NCI-H2227 treated with DMSO at 0.1 percent for 48 hours (cell line): ENCODE results near the gene TECPR2.

Experiments used
- DNase-seq: peaks from one replicate; lab custom pipeline; 2025; lab: John Stamatoyannopoulos, UW

TECPR2 gene

GRCh38 chr14:102375119-102375518 is 12.4 kb downstream of the TECPR2 start:
- no peak for DNase-seq

- DNase-seq: no peak
Measured at GRCh38 chr14:102377696-102378095, 15.0 kb downstream of the TECPR2 start.

GRCh38 chr14:102378830-102379229 is 16.1 kb downstream of the TECPR2 start:
- no peak for DNase-seq

GRCh38 chr14:102387086-102387485 is 24.3 kb downstream of the TECPR2 start:
- DNase-seq: no peak

GRCh38 chr14:102389246-102389645 is 26.5 kb downstream of the TECPR2 start:
- DNase-seq: no peak

- no peak for DNase-seq
Measured at GRCh38 chr14:102390064-102390855, 27.5 kb downstream of the TECPR2 start.

- DNase-seq: no peak
Measured at GRCh38 chr14:102392506-102392905, 29.8 kb downstream of the TECPR2 start.

- no peak for DNase-seq
Measured at GRCh38 chr14:102394717-102395375, 32.1 kb downstream of the TECPR2 start.

- no peak for DNase-seq
Measured at GRCh38 chr14:102396521-102396920, 33.8 kb downstream of the TECPR2 start.

GRCh38 chr14:102403028-102403427 is 40.3 kb downstream of the TECPR2 start:
- DNase-seq: no peak

- DNase-seq: no peak
Measured at GRCh38 chr14:102407258-102407657, 44.5 kb downstream of the TECPR2 start.

GRCh38 chr14:102408724-102409123 is 46.0 kb downstream of the TECPR2 start:
- no peak for DNase-seq

- no peak for DNase-seq
Measured at GRCh38 chr14:102415671-102416070, 52.9 kb downstream of the TECPR2 start.

- DNase-seq: no peak
Measured at GRCh38 chr14:102417001-102417431, 54.3 kb downstream of the TECPR2 start.

GRCh38 chr14:102417646-102418045 is 54.9 kb downstream of the TECPR2 start:
- DNase-seq: no peak

GRCh38 chr14:102418169-102418852 is 55.6 kb downstream of the TECPR2 start:
- DNase-seq: no peak

GRCh38 chr14:102418853-102419240 is 56.1 kb downstream of the TECPR2 start:
- DNase-seq: no peak

GRCh38 chr14:102419276-102419675 is 56.5 kb downstream of the TECPR2 start:
- no peak for DNase-seq

- DNase-seq: no peak
Measured at GRCh38 chr14:102419716-102420115, 57.0 kb downstream of the TECPR2 start.

GRCh38 chr14:102421411-102422057 is 58.8 kb downstream of the TECPR2 start:
- no peak for DNase-seq

- DNase-seq: no peak
Measured at GRCh38 chr14:102424520-102424919, 61.8 kb downstream of the TECPR2 start.

- no peak for DNase-seq
Measured at GRCh38 chr14:102424923-102425322, 62.2 kb downstream of the TECPR2 start.
